LNCaP clone FGC (cell line): ENCODE measurements around the gene MDN1.

ENCODE experiments used
- DNase-seq: peaks from one replicate; pipeline ENCODE4 v3.0.0-alpha.2; 2011; ENCODE audit warnings: low read depth
- H3K4me3 ChIP-seq: 2 replicates; pipeline ENCODE4 v1.5.1; 2011; ENCODE audit warnings: mild to moderate bottlenecking, low read depth, low read length, control low read depth
- TF ChIP-seq, protein P1 (sequence below): IDR thresholded peaks from 2 replicates; pipeline ENCODE4 v1.5.1; 2012; ENCODE audit warnings: mild to moderate bottlenecking; ENCODE audit not compliant: control insufficient read depth, insufficient read depth; ENCODE audit errors: extremely low read depth

The MDN1 gene

DNA sequence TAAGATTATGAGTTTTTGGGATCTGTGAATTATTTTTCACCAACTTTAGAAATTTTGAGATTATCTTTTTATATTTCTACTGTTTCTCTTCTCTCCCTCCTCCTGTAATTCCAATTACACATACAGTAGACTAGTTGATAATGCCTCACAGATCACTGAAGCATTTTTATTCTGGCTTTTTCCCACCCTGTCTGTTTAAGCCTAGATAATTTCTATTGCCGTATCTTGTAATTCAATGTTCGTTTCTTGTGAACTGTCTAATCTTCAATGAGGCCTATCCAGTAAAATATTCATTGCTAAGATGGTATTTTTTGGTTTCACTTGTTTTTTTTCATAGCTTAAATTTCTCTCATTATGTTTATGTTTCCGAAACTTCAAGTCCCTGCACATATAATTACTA is 12.0 kb downstream of the MDN1 start:
- TF ChIP-seq, protein P1, sequence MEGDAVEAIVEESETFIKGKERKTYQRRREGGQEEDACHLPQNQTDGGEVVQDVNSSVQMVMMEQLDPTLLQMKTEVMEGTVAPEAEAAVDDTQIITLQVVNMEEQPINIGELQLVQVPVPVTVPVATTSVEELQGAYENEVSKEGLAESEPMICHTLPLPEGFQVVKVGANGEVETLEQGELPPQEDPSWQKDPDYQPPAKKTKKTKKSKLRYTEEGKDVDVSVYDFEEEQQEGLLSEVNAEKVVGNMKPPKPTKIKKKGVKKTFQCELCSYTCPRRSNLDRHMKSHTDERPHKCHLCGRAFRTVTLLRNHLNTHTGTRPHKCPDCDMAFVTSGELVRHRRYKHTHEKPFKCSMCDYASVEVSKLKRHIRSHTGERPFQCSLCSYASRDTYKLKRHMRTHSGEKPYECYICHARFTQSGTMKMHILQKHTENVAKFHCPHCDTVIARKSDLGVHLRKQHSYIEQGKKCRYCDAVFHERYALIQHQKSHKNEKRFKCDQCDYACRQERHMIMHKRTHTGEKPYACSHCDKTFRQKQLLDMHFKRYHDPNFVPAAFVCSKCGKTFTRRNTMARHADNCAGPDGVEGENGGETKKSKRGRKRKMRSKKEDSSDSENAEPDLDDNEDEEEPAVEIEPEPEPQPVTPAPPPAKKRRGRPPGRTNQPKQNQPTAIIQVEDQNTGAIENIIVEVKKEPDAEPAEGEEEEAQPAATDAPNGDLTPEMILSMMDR = no peak

DNA sequence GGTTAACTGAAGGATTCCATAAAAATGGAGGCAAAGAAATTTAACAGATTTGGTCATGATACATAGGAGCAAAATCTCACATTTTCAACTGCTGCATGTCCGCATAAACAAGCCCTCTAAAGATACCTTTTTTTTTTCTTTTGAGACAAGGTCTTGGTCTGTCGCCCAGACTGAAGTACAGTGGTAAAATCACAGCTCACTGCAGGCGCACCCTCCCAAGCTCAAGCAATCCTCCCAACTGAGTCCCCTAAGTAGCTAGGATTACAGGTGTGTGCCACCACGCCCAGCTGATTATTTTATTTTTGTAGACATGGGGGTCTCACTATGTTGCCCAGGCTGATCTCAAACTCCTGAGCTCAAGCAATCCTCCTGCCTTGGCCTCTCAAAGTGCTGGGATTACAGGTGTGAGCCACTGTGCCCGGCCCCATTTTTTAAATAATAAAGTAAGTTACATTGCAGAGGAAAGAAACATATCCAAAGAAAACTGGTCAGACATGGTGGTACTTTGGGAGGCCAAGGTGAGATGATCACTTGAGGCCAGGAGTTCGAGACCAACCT is 13.7 kb downstream of the MDN1 start:
- TF ChIP-seq, protein P1 = no peak
- H3K4me3 ChIP-seq = no peak overlapping the region
- DNase-seq = no peak

More for the DNA sequence above, 12.0 kb downstream of the MDN1 start:
- no peak for DNase-seq
- H3K4me3 ChIP-seq = no peak overlapping the region

DNA sequence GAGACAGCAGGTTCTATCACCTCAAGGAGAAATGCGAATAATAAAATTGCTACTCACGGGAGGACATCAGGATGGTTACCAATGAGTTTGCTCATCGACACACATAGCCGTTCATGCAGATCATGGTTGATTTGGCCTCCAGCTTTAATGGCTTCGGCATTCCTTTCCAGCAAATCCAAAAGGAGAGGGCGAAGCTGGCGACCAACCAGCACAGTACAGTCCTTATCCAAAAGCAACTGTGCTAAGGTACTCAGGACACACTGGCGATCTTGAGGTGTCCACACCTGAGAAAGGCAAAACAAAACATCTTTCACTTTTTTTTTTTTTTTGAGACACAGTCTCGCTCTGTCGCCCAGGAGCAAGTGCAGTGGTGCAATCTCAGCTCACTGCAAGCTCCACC is 16.3 kb downstream of the MDN1 start:
- H3K4me3 ChIP-seq = no peak overlapping the region
- no peak for DNase-seq
- TF ChIP-seq, protein P1 = no peak

DNA sequence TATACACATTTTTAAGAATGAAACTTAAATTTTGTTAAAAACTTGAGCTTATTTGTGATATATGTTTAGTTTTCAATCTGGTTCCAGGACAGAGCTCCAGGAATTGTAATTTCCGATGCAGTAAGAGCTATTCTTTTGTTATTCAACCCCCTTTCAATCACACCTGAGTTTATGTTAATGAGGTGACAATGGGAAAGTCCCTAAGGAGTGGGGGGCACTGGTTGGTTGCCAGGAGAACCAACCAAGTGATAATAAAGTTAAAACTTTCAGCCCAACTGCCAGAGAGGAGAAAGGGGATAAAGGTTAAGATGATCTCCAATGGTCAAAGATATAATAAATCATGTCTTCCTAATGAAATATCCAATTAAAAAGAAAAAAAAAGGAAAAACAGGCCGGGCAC is 19.8 kb downstream of the MDN1 start:
- TF ChIP-seq, protein P1 = no peak
- DNase-seq = no peak
- no peak overlapping the region for H3K4me3 ChIP-seq

DNA sequence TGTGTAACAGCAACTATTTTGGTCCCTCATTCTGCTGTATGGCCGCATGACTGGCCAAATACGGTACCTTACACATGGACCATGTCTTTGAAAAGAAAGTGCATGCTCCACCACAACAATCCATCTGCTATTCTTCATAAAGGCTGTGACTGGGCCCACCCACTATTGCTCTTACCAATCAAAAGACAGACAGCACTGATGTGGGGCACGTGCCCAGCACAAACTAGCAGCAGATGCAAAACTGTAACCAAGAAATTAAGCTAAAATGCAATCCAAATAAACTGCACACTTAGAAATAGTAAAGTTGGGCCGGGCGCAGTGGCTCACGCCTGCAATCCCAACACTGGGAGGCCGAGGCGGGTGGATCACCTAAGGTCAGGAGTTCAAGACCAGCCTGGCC is 20.5 kb downstream of the MDN1 start:
- TF ChIP-seq, protein P1 = no peak
- no peak overlapping the region for H3K4me3 ChIP-seq
- DNase-seq = no peak

DNA sequence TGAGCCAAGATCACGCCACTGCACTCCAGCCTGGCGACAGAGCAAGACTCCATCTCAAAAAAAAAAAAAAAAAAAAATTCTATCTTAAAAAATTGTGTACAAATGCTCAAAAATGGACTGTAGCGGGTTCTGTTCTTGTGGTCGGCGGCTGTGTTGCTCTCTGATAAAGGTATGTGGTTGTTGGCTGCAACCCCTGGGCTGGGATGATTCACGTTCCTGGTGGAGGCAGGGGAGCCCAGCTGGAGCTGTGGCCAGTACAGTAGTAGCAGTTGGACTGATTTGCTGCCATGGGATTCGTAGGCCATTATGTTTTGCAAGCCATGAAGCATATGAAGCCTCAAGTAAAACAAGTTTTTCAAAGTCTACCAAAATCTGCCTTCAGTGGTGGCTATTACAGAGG is 22.3 kb downstream of the MDN1 start:
- no peak overlapping the region for H3K4me3 ChIP-seq
- TF ChIP-seq, protein P1 = no peak
- no peak for DNase-seq

DNA sequence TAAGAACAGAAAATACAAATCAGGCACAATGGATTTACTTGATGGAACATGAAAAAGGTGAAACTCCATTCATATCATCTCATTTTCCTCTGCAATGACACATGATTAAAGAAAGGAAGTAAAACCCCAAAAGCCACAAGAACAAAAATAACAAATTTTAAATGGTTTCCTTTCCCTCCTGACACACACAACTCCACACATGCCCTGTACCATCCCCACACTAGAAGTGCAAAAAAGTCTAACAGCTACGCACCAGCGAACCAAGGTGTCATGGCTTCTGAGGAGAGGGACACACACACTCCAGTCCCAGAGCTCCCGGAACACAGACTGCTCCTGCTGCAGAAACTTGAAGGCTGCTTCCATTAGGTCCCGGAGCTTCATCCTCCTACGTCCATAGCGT is 25.3 kb downstream of the MDN1 start:
- TF ChIP-seq, protein P1 = no peak
- H3K4me3 ChIP-seq = no peak overlapping the region
- DNase-seq = no peak
